ENCODE results near the gene CCSER1. TPM values are rescaled to one million over a fixed set of nuclear protein-coding genes. Genes with fewer than 3 reads are reported as not detected.

The CCSER1 gene
- total and polyA plus RNA-seq, 2 of the 8 experiments (the other 6 are each of a cell fraction or from before 2014, with no cell fraction given) = 0.26 to 0.84 TPM

DNA sequence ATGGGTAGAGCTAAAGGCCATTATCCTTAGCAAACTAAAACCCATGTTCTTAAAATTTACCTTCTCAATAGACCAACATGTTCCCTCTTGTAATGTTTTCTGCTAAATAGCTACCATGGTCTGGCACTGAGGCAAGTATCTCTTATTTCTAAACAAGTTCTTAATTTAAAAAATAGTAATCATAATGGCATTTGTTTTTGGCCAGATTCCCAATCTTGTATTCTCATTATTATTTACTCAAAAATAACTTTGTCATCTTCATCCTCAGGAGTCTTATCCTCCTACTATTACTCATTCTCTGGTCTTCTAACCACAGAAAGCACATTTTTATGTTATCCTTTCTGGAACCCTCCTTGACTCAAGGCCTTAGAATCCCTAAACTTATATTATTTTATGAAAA lies 931.2 kb downstream of the CCSER1 start:
- Histone ChIP-seq H3K27me3 (replicated peaks in 1 of 4; ENCODE audit: control insufficient read depth in 3 of 4, extremely low read depth in 1 of 4, insufficient read depth in 3 of 4, low read length in 3 of 4) (peaks cover 0 to 2% (median 0%) of the 10 kb centered on the region in 4 experiments; a peak in 1 of 7 replicates), H3K23me2 (ENCODE audit: low read depth, low read length) (no peaks in the 10 kb centered on the region), H3K79me2 (ENCODE audit: control insufficient read depth in 1 of 2, insufficient read depth in 2 of 2, low read length in 2 of 2) (no peaks in the 10 kb centered on the region), H3K4me1 (replicated peaks in 1 of 4; ENCODE audit: control insufficient read depth in 3 of 4, insufficient read depth in 4 of 4, low read length in 3 of 4) (no peaks in the 10 kb centered on the region; a peak in 1 of 7 replicates), H3K56ac (replicated peaks; ENCODE audit: insufficient read length, low read depth, low read length) (no peak overlapping the region), H2BK120ac (replicated peaks; ENCODE audit: low read depth, low read length) (no peak overlapping the region), H3K23ac (ENCODE audit: insufficient read length) (no peak overlapping the region), H4K5ac (ENCODE audit: insufficient read length, low read depth, low read length) (no peak overlapping the region), H4K91ac (replicated peaks; ENCODE audit: insufficient read length, low read length) (no peak overlapping the region), H2AFZ (ENCODE audit: low read length) (no peak overlapping the region), H2BK12ac (ENCODE audit: low read depth, low read length) (no peak overlapping the region), H3K9me3 (ENCODE audit: insufficient read depth in 2 of 2, low read depth in 1 of 2, low read length in 1 of 2) (peaks cover 0 to 2% of the 10 kb centered on the region in 2 experiments; a peak in 1 of 4 replicates), H2BK20ac (ENCODE audit: low read length) (no peak overlapping the region), H3K9ac (replicated peaks in 1 of 4; ENCODE audit: extremely low read depth in 1 of 4, low read depth in 3 of 4, low read length in 3 of 4) (no peak overlapping the region), H4K20me1 (replicated peaks in 1 of 2; ENCODE audit: control insufficient read depth in 1 of 2, insufficient read depth in 2 of 2, low read length in 2 of 2) (no peaks in the 10 kb centered on the region), H3K79me1 (ENCODE audit: low read depth, low read length) (no peaks in the 10 kb centered on the region), H2BK5ac (ENCODE audit: low read depth, low read length) (no peak overlapping the region), H2BK15ac (ENCODE audit: low read length) (no peak overlapping the region), H3K18ac (ENCODE audit: extremely low read depth, low read length) (no peak overlapping the region), H3K14ac (ENCODE audit: insufficient read length) (no peak overlapping the region), H3K4me2 (ENCODE audit: insufficient read depth in 1 of 2, low read depth in 2 of 2, low read length in 2 of 2) (no peak overlapping the region), H3K4me3 (ENCODE audit: extremely low read depth in 1 of 4, insufficient read depth in 2 of 4, low read depth in 3 of 4, low read length in 4 of 4) (no peak overlapping the region), H4K8ac (ENCODE audit: extremely low read depth, insufficient read depth, low read length) (no peak overlapping the region), H3K36me3 (ENCODE audit: control insufficient read depth in 2 of 4, insufficient read depth in 4 of 4, low read length in 3 of 4) (no peaks in the 10 kb centered on the region), H2AK5ac (ENCODE audit: low read depth, low read length) (no peak overlapping the region), H3K27ac (ENCODE audit: low read depth, low read length) (no peak overlapping the region), H3K4ac (replicated peaks; ENCODE audit: insufficient read length, low read depth, low read length) (no peak overlapping the region)
- ChIA-PET CTCF (ENCODE audit: partially characterized antibody) (no interaction called here), POLR2A (ENCODE audit: partially characterized antibody) (no interaction called here)
- TF ChIP-seq ZNF274 (IDR thresholded peaks at IDR 0.05; ENCODE audit: borderline replicate concordance, extremely low read depth, low read length) (no peak), RNF2 (IDR thresholded peaks at IDR 0.05; ENCODE audit: borderline replicate concordance, low read depth, low read length, missing control alignments, poor library complexity, severe bottlenecking) (no peak), BACH1 (IDR thresholded peaks at IDR 0.05; ENCODE audit: low read length) (no peak), POLR2A (IDR thresholded peaks at IDR 0.05; ENCODE audit: control extremely low read depth in 1 of 2, low read depth in 2 of 2, low read length in 2 of 2) (no peak), KDM5A (IDR thresholded peaks at IDR 0.05; ENCODE audit: low read length) (no peak), MAFK (IDR thresholded peaks at IDR 0.05; ENCODE audit: low read depth, low read length) (no peak), JUND (IDR thresholded peaks at IDR 0.05; ENCODE audit: low read length) (no peak), SIN3A (conservative IDR thresholded peaks at IDR 0.05 in 1 of 2, IDR thresholded peaks at IDR 0.05 in 1 of 2; ENCODE audit: low read depth in 1 of 2, low read length in 2 of 2) (no peak), TBP (IDR thresholded peaks at IDR 0.05; ENCODE audit: low read depth, low read length) (no peak), NRF1 (IDR thresholded peaks at IDR 0.05; ENCODE audit: low read depth, low read length) (no peak)
- TF ChIP-seq, protein P1, sequence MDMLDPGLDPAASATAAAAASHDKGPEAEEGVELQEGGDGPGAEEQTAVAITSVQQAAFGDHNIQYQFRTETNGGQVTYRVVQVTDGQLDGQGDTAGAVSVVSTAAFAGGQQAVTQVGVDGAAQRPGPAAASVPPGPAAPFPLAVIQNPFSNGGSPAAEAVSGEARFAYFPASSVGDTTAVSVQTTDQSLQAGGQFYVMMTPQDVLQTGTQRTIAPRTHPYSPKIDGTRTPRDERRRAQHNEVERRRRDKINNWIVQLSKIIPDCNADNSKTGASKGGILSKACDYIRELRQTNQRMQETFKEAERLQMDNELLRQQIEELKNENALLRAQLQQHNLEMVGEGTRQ (IDR thresholded peaks at IDR 0.05; ENCODE audit: low read length) = no peak
- no peak for FAIRE-seq
- no peak for DNase-seq (ENCODE audit: low read depth in 1 of 2, low spot score in 2 of 2)
